ENCODE measurements around the gene SH3BP1. TPM values are rescaled to one million over a fixed set of nuclear protein-coding genes. Genes with fewer than 3 reads are reported as not detected.
"Not testable (repeated sequence)": the region's sequence is repeated elsewhere in the genome, so short reads cannot be mapped to it uniquely, and the experiment has no call there.

Gene SH3BP1
- total and polyA plus RNA-seq, 2 donors (not counting 1 experiment from before 2014, with no cell fraction given): 2.9 to 3.1 TPM

- H2AFZ ChIP-seq (ENCODE audit: low read length): peak within 1 kb of the TSS; percentile 76
- H3K4me1 ChIP-seq (ENCODE audit: control insufficient read depth, extremely low read depth, insufficient read depth, low read length): peaks cover 6% of the 10 kb centered on the region
- DNase-seq (ENCODE audit: low read depth in 2 of 2): peak; percentile 98
- peak within 1 kb of the TSS; percentile 95 for H3K4me2 ChIP-seq (ENCODE audit: extremely low read depth, insufficient read depth, low read length)
- no peaks in the 10 kb centered on the region for H3K9me3 ChIP-seq (ENCODE audit: control insufficient read depth, insufficient read depth, low read depth, low read length)
- TF ChIP-seq CTCF (conservative IDR thresholded peaks at IDR 0.05 in 1 of 2, IDR thresholded peaks at IDR 0.05 in 1 of 2; ENCODE audit: low read depth in 1 of 2, low read length in 2 of 2): no peak
- peak within 1 kb of the TSS; percentile 95 for H3K27ac ChIP-seq (ENCODE audit: insufficient read depth, low read length)
- H3K79me2 ChIP-seq (ENCODE audit: control insufficient read depth, insufficient read depth, low read length): peaks cover 24% of the 10 kb centered on the region
- H3K27me3 ChIP-seq (ENCODE audit: control insufficient read depth, insufficient read depth, low read length): peaks cover 8% of the 10 kb centered on the region
- no peaks in the 10 kb centered on the region for H4K20me1 ChIP-seq (ENCODE audit: control insufficient read depth, extremely low read depth, insufficient read depth, low read length)
- H3K36me3 ChIP-seq (ENCODE audit: control insufficient read depth, insufficient read depth, low read length): no peaks in the 10 kb centered on the region
- H3K4me3 ChIP-seq (replicated peaks in 1 of 4; ENCODE audit: control extremely low read depth in 1 of 4, insufficient read depth in 1 of 4, low read depth in 3 of 4, low read length in 4 of 4): peak within 1 kb of the TSS; percentile 86 to 96 (median 92)
- H3K9ac ChIP-seq (ENCODE audit: insufficient read depth, low read length): peak within 1 kb of the TSS; percentile 80
Observed at GRCh38 chr22:37608477-37609239, 30.8 kb upstream of the SH3BP1 start, which contains the start of gene GGA1. GGA1 (plus strand) TSS chr22:37608834; CDS start chr22:37608861, 27 bp downstream.

GRCh38 chr22:37609240-37610152 is 30.0 kb upstream of the SH3BP1 start:
- H3K27ac ChIP-seq (ENCODE audit: insufficient read depth, low read length): peak overlapping the region; percentile 88
- no peaks in the 10 kb centered on the region for H4K20me1 ChIP-seq (ENCODE audit: control insufficient read depth, extremely low read depth, insufficient read depth, low read length)
- H3K4me1 ChIP-seq (ENCODE audit: control insufficient read depth, extremely low read depth, insufficient read depth, low read length): peaks cover 6% of the 10 kb centered on the region
- H3K9ac ChIP-seq (ENCODE audit: insufficient read depth, low read length): peak overlapping the region; percentile 80
- peaks cover 8% of the 10 kb centered on the region for H3K27me3 ChIP-seq (ENCODE audit: control insufficient read depth, insufficient read depth, low read length)
- DNase-seq (ENCODE audit: low read depth in 2 of 2): peak in 1 of 2 donors; percentile 28
- no peaks in the 10 kb centered on the region for H3K36me3 ChIP-seq (ENCODE audit: control insufficient read depth, insufficient read depth, low read length)
- peak overlapping the region; percentile 95 for H3K4me2 ChIP-seq (ENCODE audit: extremely low read depth, insufficient read depth, low read length)
- TF ChIP-seq CTCF (conservative IDR thresholded peaks at IDR 0.05 in 1 of 2, IDR thresholded peaks at IDR 0.05 in 1 of 2; ENCODE audit: low read depth in 1 of 2, low read length in 2 of 2) (no peak), EZH2 (IDR thresholded peaks at IDR 0.05; ENCODE audit: low read length, missing control alignments) (no peak)
- H3K9me3 ChIP-seq (ENCODE audit: control insufficient read depth, insufficient read depth, low read depth, low read length): no peaks in the 10 kb centered on the region
- no peak overlapping the region for H2AFZ ChIP-seq (ENCODE audit: low read length)
- H3K4me3 ChIP-seq (replicated peaks in 1 of 4; ENCODE audit: control extremely low read depth in 1 of 4, insufficient read depth in 1 of 4, low read depth in 3 of 4, low read length in 4 of 4): peak overlapping the region; percentile 86 to 96 (median 92)
- peaks cover 24% of the 10 kb centered on the region for H3K79me2 ChIP-seq (ENCODE audit: control insufficient read depth, insufficient read depth, low read length)

GRCh38 chr22:37610153-37610475 is 29.4 kb upstream of the SH3BP1 start:
- not testable (repeated sequence) for H2AFZ ChIP-seq (ENCODE audit: low read length); H3K9me3 ChIP-seq (ENCODE audit: control insufficient read depth, insufficient read depth, low read depth, low read length); DNase-seq (ENCODE audit: low read depth in 2 of 2); H3K4me1 ChIP-seq (ENCODE audit: control insufficient read depth, extremely low read depth, insufficient read depth, low read length); H3K36me3 ChIP-seq (ENCODE audit: control insufficient read depth, insufficient read depth, low read length); H3K27me3 ChIP-seq (ENCODE audit: control insufficient read depth, insufficient read depth, low read length); H4K20me1 ChIP-seq (ENCODE audit: control insufficient read depth, extremely low read depth, insufficient read depth, low read length)
- Histone ChIP-seq H3K9ac (ENCODE audit: insufficient read depth, low read length) (peak overlapping the region; percentile 80), H3K79me2 (ENCODE audit: control insufficient read depth, insufficient read depth, low read length) (peaks cover 24% of the 10 kb centered on the region), H3K4me3 (replicated peaks in 1 of 4; ENCODE audit: control extremely low read depth in 1 of 4, insufficient read depth in 1 of 4, low read depth in 3 of 4, low read length in 4 of 4) (peak overlapping the region; percentile 86 to 96 (median 92)), H3K4me2 (ENCODE audit: extremely low read depth, insufficient read depth, low read length) (peak overlapping the region; percentile 95), H3K27ac (ENCODE audit: insufficient read depth, low read length) (peak overlapping the region; percentile 88)
